ENCODE results near the gene IL1R1. TPM values are rescaled to one million over a fixed set of nuclear protein-coding genes. Genes with fewer than 3 reads are reported as not detected.

IL1R1 gene
- total and polyA plus RNA-seq, 2 of the 4 experiments (the other 2 are of a cell fraction), result 6.5 to 13.8 TPM

DNA sequence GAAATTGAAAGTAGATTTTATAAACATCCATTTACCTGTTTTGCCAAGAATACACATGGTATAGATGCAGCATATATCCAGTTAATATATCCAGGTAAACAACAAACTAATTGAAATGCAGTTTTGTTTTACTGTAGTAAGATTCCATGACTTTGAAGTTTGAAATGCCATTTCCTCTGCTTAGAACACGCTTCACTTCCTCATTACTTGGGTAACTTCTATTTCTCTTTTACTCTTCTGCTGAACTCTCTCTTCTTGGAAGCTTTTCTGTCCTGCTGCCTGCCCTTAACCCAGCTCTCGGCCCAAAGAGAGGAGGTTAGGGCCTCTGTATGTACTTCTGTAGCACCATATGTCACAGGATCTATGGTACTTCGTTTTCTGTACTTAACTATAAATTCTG lies 30.2 kb downstream of the IL1R1 start:
- H2AK5ac ChIP-seq (ENCODE audit: low read depth, low read length), result no peak overlapping the region
- peaks cover 58% of the 10 kb centered on the region for H3K36me3 ChIP-seq (ENCODE audit: control insufficient read depth, insufficient read depth, low read length)
- H3K4me2 ChIP-seq (ENCODE audit: low read depth, low read length), result no peak overlapping the region
- H2AFZ ChIP-seq (replicated peaks; ENCODE audit: low read length, poor library complexity), result no peak overlapping the region
- H3K18ac ChIP-seq (ENCODE audit: low read depth, low read length), result no peak overlapping the region
- POLR2A ChIA-PET (ENCODE audit: unreplicated experiment), result no interaction called here
- H3K14ac ChIP-seq (replicated peaks; ENCODE audit: low read depth, low read length), result no peak overlapping the region
- no peak overlapping the region for H2BK15ac ChIP-seq (ENCODE audit: low read depth, low read length)
- H2BK5ac ChIP-seq (ENCODE audit: low read depth, low read length, poor library complexity, severe bottlenecking), result no peak overlapping the region
- no peak overlapping the region for H3K23ac ChIP-seq (ENCODE audit: low read depth, low read length)
- no peak overlapping the region for H2AK9ac ChIP-seq (replicated peaks; ENCODE audit: low read depth, low read length, poor library complexity)
- H2BK20ac ChIP-seq (ENCODE audit: low read depth, low read length), result no peak overlapping the region
- H3K4ac ChIP-seq (ENCODE audit: low read depth, low read length), result no peak overlapping the region
- H4K91ac ChIP-seq (ENCODE audit: insufficient read depth, low read depth, low read length), result no peak overlapping the region
- no peak overlapping the region for H3K4me3 ChIP-seq (ENCODE audit: insufficient read depth, low read depth, low read length)
- dilution Hi-C loops (cut with HindIII; ENCODE audit: low sequenced_read_pairs, unreplicated experiment), result loop anchor here (25.0 kb wide), 1 partner anchor 160 kb away; no protein-coding TSS in a partner anchor
- no peaks in the 10 kb centered on the region for H3K4me1 ChIP-seq (ENCODE audit: control insufficient read depth, insufficient read depth, low read length)
- no peaks in the 10 kb centered on the region for H3K79me1 ChIP-seq (ENCODE audit: low read depth in 1 of 2, low read length in 2 of 2)
- no peaks in the 10 kb centered on the region for H3K9me3 ChIP-seq (ENCODE audit: control insufficient read depth, insufficient read depth, low read length)
- H3K9ac ChIP-seq (ENCODE audit: low read depth, low read length), result no peak overlapping the region
- in situ Hi-C loops (cut with MboI; ENCODE audit: low sequenced_read_pairs), result loop anchor here (10.0 kb wide), 2 partner anchors 272 to 288 kb away; no protein-coding TSS in a partner anchor
- no CpG with 5 or more reads among the region's 3 CpGs for WGBS, 2 experiments (ENCODE audit: extremely low coverage in 2 of 2, insufficient read length in 1 of 2)
- no peak overlapping the region for H2BK120ac ChIP-seq (ENCODE audit: low read depth, low read length)
- CTCF ChIA-PET, result no interaction called here
- peaks cover 3% of the 10 kb centered on the region; the same call in 1 of the 2 replicates for H3K9me1 ChIP-seq (ENCODE audit: insufficient read depth, low read length)
- ATAC-seq (ENCODE audit: low read depth) (no peak), DNase-seq (no peak)
- H4K20me1 ChIP-seq (ENCODE audit: insufficient read depth, low read length), result no peaks in the 10 kb centered on the region
- H3K27me3 ChIP-seq (ENCODE audit: control insufficient read depth, insufficient read depth, low read length), result no peaks in the 10 kb centered on the region
- no peak overlapping the region for H4K5ac ChIP-seq (ENCODE audit: low read depth, low read length)
- intact Hi-C loops (cut with micrococcal nuclease), result no loop called here
- no TSS peak for BruUV-seq (replicated peaks)
- no peak overlapping the region for H3K56ac ChIP-seq (ENCODE audit: extremely low read depth, insufficient read depth, low read length)
- no peak overlapping the region for H4K8ac ChIP-seq (ENCODE audit: low read depth in 2 of 2, low read length in 2 of 2)
- no peak overlapping the region for H3K27ac ChIP-seq (ENCODE audit: insufficient read depth, low read length)
- TF ChIP-seq SMC3 (IDR thresholded peaks at IDR 0.05; ENCODE audit: low read depth, low read length), result no peak
- TF ChIP-seq, protein P1, sequence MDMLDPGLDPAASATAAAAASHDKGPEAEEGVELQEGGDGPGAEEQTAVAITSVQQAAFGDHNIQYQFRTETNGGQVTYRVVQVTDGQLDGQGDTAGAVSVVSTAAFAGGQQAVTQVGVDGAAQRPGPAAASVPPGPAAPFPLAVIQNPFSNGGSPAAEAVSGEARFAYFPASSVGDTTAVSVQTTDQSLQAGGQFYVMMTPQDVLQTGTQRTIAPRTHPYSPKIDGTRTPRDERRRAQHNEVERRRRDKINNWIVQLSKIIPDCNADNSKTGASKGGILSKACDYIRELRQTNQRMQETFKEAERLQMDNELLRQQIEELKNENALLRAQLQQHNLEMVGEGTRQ (IDR thresholded peaks at IDR 0.05; ENCODE audit: low read depth, low read length), result no peak
- no peak for TF ChIP-seq MAZ (IDR thresholded peaks at IDR 0.05; ENCODE audit: borderline replicate concordance, low read depth, low read length)
- no peak for TF ChIP-seq FOS (IDR thresholded peaks at IDR 0.05; ENCODE audit: low read depth, low read length)

All from IMR-90 (cell line).